Posterior cingulate gyrus (tissue), 11 donors: ENCODE results near the gene LRFN5.
"Not testable (repeated sequence)": the region's sequence is repeated elsewhere in the genome, so short reads cannot be mapped to it uniquely, and the experiment has no call there.

Experiments used
- DNase-seq, 10 donors: peaks; one replicate each; pipeline versions ENCODE4 v3.0.0 to v3.0.0-alpha.2; 2020 to 2021; ENCODE audit warnings: mixed read lengths in 3 of 10
- intact Hi-C: fragments of 100-400 bp; cut with DNase I; formaldehyde crosslinking; loops from one replicate; pipeline ENCODE4 v1.15.1; 2023

Gene LRFN5

DNA sequence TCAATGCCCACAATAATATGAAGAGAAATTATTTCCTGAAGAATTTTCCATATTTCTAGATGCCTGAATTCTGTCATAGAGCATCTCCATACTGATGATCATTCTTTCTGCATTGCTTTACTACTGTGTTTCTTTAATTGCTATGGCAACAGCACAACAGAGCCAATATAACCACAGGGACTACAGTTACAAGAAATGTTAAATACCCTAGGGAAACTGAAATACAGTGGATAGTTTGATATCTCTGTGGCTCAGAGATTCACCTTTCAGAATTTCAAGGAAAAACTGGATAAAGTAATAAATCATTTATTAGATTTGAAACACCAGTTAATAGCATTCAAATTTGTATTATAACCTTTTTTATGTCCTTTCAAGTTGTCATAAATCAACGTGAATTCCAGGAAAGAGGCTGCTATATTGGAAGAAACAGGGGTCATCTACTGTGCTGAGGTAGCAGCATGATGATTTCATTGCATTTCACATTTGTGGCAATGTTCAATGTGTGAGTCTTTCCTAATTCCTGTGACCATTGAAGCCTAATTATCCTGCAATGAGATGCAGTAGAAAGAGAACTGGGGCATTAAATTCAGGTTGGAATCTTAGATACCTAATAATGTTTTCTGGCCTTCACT is 267.1 kb downstream of the LRFN5 start:
- intact Hi-C loops: no loop called here
- no peak for DNase-seq

DNA sequence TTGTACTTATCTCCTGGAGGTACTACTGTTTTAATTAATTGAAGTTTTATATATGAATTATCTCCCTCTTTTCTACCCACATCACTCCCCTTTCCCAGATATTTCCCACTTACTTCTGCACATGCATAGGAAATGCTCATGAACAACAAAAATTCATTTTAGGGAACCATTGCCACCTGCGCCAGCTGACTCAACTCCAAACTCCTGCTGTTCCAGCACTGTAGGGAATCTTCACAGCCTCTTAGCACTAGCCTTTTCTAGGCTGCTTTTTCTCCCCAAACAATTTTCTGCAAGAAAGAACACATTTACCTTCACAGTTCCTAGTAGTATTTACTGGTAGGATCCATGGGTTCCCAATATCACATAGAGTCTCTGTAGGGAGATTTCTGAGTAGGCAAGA is 268.4 kb downstream of the LRFN5 start:
- intact Hi-C loops: no loop called here
- peak in 6 of 10 donors; percentile 10 to 71 (median 47) for DNase-seq

DNA sequence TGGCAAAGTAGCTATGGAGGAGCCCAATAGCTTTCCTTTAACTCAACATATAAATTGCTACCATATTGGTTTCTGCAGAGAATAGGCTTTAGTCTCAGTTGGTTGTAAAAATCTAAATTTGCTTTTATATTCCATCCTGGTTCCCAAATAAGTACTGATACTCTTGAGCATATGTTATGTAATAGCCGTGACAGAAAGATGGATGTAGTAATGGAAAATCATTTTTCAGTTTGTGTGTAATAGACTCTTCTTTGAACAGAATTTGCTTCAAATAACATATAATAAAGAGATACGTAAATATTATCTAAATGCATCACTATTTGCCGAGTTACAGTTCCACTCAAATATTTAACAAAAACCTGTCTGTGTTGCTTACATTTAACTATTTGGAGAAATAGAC is 271.6 kb downstream of the LRFN5 start:
- intact Hi-C loops: no loop called here
- DNase-seq: no peak

GRCh38 chr14:41891624-41892023 is 284.9 kb downstream of the LRFN5 start:
- intact Hi-C loops: no loop called here
- no peak for DNase-seq

GRCh38 chr14:41899416-41899815 is 292.7 kb downstream of the LRFN5 start:
- no peak for DNase-seq
- intact Hi-C loops: no loop called here

GRCh38 chr14:41900644-41901043 is 294.0 kb downstream of the LRFN5 start:
- intact Hi-C loops: no loop called here
- no peak for DNase-seq

DNA sequence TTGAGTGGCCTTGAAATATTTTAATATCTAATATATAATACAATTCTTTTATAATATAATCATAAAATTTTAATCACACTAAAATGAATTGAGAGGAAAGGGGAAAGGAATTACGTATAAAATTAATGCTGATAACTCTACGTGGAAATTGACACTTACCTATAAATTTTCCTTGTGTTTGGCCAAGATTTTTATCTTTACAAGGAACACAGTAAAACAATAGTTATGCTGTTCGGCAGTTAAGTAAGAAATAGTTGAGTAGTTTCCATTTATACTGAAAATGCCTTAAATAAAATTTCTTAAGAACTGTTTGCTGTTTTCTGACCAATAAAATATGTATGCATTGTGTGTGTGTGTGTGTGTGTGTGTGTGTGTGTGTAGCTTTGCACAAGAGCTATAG is 294.4 kb downstream of the LRFN5 start:
- no peak for DNase-seq
- intact Hi-C loops: no loop called here

- no peak for DNase-seq
These were observed 298.8 kb downstream of the LRFN5 start for GRCh38 chr14:41905394-41905964.

DNA sequence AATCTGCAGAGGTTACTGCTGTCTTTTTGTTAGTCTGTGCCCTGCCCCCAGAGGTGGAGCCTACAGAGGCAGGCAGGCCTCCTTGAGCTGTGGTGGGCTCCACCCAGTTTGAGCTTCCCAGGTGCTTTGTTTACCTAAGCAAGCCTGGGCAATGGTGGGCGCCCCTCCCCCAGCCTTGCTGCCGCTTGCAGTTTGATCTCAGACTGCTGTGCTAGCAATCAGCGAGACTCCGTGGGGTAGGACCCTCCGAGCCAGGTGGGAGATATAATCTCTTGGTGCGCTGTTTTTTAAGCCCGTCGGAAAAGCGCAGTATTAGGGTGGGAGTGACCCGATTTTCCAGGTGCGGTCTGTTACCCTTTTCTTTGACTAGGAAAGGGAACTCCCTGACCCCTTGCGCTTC is 304.5 kb downstream of the LRFN5 start:
- intact Hi-C loops: not testable (repeated sequence)
- peak in 1 of 10 donors; percentile 12 for DNase-seq

More at GRCh38 chr14:41905394-41905964, 298.8 kb downstream of the LRFN5 start:
- intact Hi-C loops: no loop called here

- no peak for DNase-seq
- intact Hi-C loops: no loop called here
These were observed 306.7 kb downstream of the LRFN5 start for GRCh38 chr14:41913398-41913797.

- no peak for DNase-seq
- intact Hi-C loops: no loop called here
These were observed 309.1 kb downstream of the LRFN5 start for GRCh38 chr14:41915732-41916131.

DNA sequence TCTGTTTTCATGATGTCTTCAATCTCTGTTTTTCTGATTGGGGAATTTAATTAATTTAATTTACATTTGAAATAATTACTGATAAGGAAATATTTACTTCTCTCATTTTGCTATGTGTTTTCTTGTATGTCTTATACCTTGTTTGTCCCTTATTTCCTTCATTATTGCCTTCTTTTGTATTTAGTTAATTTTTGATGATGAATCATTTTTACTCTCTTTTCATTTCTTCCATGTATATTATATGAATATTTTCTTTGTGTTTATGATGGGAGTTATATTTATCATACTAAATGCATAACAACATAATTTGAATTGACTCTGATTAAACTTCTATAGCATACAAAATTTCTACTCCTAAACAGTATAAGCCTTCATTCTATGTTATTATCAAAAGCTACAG is 309.6 kb downstream of the LRFN5 start:
- intact Hi-C loops: no loop called here
- DNase-seq: no peak

DNA sequence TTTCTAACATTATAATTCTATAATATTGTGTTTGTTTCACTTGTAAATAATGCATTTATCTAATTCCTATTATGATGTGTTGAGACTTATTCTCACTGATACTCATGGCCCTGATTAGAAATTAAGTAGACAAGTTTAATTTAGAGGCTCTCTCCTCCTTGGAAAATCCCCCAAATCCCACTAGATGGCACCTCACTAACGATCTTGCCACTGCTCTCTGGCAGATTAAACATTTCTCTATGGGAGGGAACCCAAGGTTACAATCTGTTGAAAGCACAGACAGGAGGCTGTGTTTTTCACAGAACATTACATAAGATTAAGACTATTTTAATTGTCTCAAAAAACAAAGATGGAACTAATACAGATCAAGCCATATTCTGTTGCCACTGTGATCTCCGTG is 318.7 kb downstream of the LRFN5 start:
- no peak for DNase-seq

GRCh38 chr14:41950428-41951151 is 343.9 kb downstream of the LRFN5 start:
- DNase-seq: no peak
- intact Hi-C loops: no loop called here

More for the DNA sequence above, 318.7 kb downstream of the LRFN5 start:
- intact Hi-C loops: no loop called here
